ENCODE data around the gene REXO1. TPM values are rescaled to one million over a fixed set of nuclear protein-coding genes. Genes with fewer than 3 reads are reported as not detected.

The REXO1 gene
- total and polyA plus RNA-seq, 9 of the 15 experiments (the other 6 are each of a cell fraction or from before 2014, with no cell fraction given): 0.04 to 63.3 (median 15.8) TPM

- TF ChIP-seq ATF3 (IDR thresholded peaks at IDR 0.05): peak; percentile 27
- no peak for TF ChIP-seq ATF3 (CRISPR knock-in tag; conservative IDR thresholded peaks at IDR 0.05)
- TF ChIP-seq XRCC5 (IDR thresholded peaks at IDR 0.05; ENCODE audit: low read depth, low read length): 0 out of 2 replicates have a peak, but pooled peaks have one; percentile 29
- TF ChIP-seq SMAD2 (IDR thresholded peaks at IDR 0.05; ENCODE audit: low read depth, low read length): no peak
- 0 out of 2 replicates have a peak, but pooled peaks have one; percentile 7 for TF ChIP-seq ZNF589 (CRISPR knock-in tag; IDR thresholded peaks at IDR 0.05; ENCODE audit: low read depth)
- TF ChIP-seq, protein P1, sequence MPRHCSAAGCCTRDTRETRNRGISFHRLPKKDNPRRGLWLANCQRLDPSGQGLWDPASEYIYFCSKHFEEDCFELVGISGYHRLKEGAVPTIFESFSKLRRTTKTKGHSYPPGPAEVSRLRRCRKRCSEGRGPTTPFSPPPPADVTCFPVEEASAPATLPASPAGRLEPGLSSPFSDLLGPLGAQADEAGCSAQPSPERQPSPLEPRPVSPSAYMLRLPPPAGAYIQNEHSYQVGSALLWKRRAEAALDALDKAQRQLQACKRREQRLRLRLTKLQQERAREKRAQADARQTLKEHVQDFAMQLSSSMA (CRISPR knock-in tag; IDR thresholded peaks at IDR 0.05): peak; percentile 59; the same call in 1 of the 2 replicates
- peak; percentile 30 for TF ChIP-seq RBM22 (IDR thresholded peaks at IDR 0.05; ENCODE audit: low read depth, low read length, poor library complexity, severe bottlenecking)
- no peak for TF ChIP-seq CHAMP1 (IDR thresholded peaks at IDR 0.05)
- peak; percentile 35 for TF ChIP-seq SUPT5H (IDR thresholded peaks at IDR 0.05)
- TF ChIP-seq TFAP4 (CRISPR knock-in tag; IDR thresholded peaks at IDR 0.05; ENCODE audit: borderline replicate concordance): peak; percentile 85
- no peak for TF ChIP-seq SMARCC2 (IDR thresholded peaks at IDR 0.05; ENCODE audit: low read depth)
- peak; percentile 95 for TF ChIP-seq EGR1 (conservative IDR thresholded peaks at IDR 0.05)
- peak; percentile 83 for TF ChIP-seq JUND (IDR thresholded peaks at IDR 0.05; ENCODE audit: borderline replicate concordance, low read depth, low read length)
- peak; percentile 48; the same call in 1 of the 3 replicates for TF ChIP-seq JUND (tag; IDR thresholded peaks at IDR 0.05; ENCODE audit: borderline replicate concordance, low read depth, low read length)
- TF ChIP-seq CREB1 (IDR thresholded peaks at IDR 0.05): 0 out of 2 replicates have a peak, but pooled peaks have one; percentile 14
- TF ChIP-seq CREB1 (CRISPR knock-in tag; IDR thresholded peaks at IDR 0.05): no peak; the same call in none of the 2 replicates
- peak; percentile 32 for TF ChIP-seq POLR2B (IDR thresholded peaks at IDR 0.05; ENCODE audit: low read depth, partially characterized antibody)
- TF ChIP-seq CBFA2T3 (IDR thresholded peaks at IDR 0.05): peak; percentile 15; the same call in 1 of the 2 replicates
- TF ChIP-seq ZNF143 (CRISPR knock-in tag; IDR thresholded peaks at IDR 0.05): peak; percentile 18; the same call in 1 of the 2 replicates
- TF ChIP-seq, protein P2, sequence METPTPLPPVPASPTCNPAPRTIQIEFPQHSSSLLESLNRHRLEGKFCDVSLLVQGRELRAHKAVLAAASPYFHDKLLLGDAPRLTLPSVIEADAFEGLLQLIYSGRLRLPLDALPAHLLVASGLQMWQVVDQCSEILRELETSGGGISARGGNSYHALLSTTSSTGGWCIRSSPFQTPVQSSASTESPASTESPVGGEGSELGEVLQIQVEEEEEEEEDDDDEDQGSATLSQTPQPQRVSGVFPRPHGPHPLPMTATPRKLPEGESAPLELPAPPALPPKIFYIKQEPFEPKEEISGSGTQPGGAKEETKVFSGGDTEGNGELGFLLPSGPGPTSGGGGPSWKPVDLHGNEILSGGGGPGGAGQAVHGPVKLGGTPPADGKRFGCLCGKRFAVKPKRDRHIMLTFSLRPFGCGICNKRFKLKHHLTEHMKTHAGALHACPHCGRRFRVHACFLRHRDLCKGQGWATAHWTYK (CRISPR knock-in tag; IDR thresholded peaks at IDR 0.05): 0 out of 2 replicates have a peak, but pooled peaks have one; percentile 52
Observed at GRCh38 chr19:1856698-1857603, 8.7 kb upstream of the REXO1 start (continued).

Measured in K562 (cell line).